H1 (cell line): ENCODE measurements around the gene KLF12. TPM values are rescaled to one million over a fixed set of nuclear protein-coding genes. Genes with fewer than 3 reads are reported as not detected.

Experiments
- CTCF ChIA-PET: fragments of 300-600 bp; sonication (Branson Sonifier 250); formaldehyde crosslinking; loops from one replicate; lab custom pipeline; 2021; ENCODE audit not compliant: partially characterized antibody; lab: Charles Lee
- POLR2A ChIA-PET: fragments of 300-600 bp; sonication (Branson Sonifier 250); formaldehyde crosslinking; loops from one replicate; lab custom pipeline; 2021; ENCODE audit warnings: inconsistent platforms; ENCODE audit not compliant: partially characterized antibody; lab: Charles Lee
- DNase-seq, 2 experiments: peaks; one replicate each; pipeline versions ENCODE4 v3.0.0 to v3.0.0-alpha.2; 2010 to 2022; ENCODE audit warnings: low spot score in 2 of 2, low read depth in 1 of 2, mixed read lengths in 1 of 2
- FAIRE-seq: peaks from 2 replicates; lab custom pipeline; 2011; peaks lifted over from hg19 to GRCh38; lab: Jason Lieb, UNC
- H2AFZ ChIP-seq: 2 replicates; pipeline ENCODE4 v1.8.1; 2012; ENCODE audit warnings: low read length, inconsistent platforms
- H2AK5ac ChIP-seq: 2 replicates; pipeline ENCODE4 v1.6.1; 2013; ENCODE audit warnings: low read depth, low read length
- H2BK120ac ChIP-seq: replicated peaks from 2 replicates; pipeline ENCODE3; 2013; ENCODE audit warnings: low read depth, low read length, inconsistent platforms
- H2BK12ac ChIP-seq: 2 replicates; pipeline ENCODE4 v1.6.1; 2013; ENCODE audit warnings: low read depth, low read length
- H2BK15ac ChIP-seq: 2 replicates; pipeline ENCODE4 v1.6.1; 2013; ENCODE audit warnings: low read length
- H2BK20ac ChIP-seq: 2 replicates; pipeline ENCODE4 v1.6.1; 2013; ENCODE audit warnings: low read length
- H2BK5ac ChIP-seq: 2 replicates; pipeline ENCODE4 v1.6.1; 2013; ENCODE audit warnings: low read depth, low read length
- H3K14ac ChIP-seq: 2 replicates; pipeline ENCODE4 v1.6.1; 2013; ENCODE audit warnings: inconsistent platforms; ENCODE audit not compliant: insufficient read length
- H3K18ac ChIP-seq: 2 replicates; pipeline ENCODE4 v1.6.1; 2013; ENCODE audit warnings: low read length; ENCODE audit errors: extremely low read depth
- H3K23ac ChIP-seq: 2 replicates; pipeline ENCODE4 v1.6.1; 2013; ENCODE audit warnings: inconsistent platforms; ENCODE audit not compliant: insufficient read length
- H3K23me2 ChIP-seq: 2 replicates; pipeline ENCODE4 v1.6.1; 2013; ENCODE audit warnings: low read depth, low read length
- H3K27ac ChIP-seq: 2 replicates; pipeline ENCODE4 v1.6.1; 2011; ENCODE audit warnings: low read depth, low read length, inconsistent platforms
- H3K27me3 ChIP-seq, 4 experiments: replicated peaks in 1 of 4; 1 replicate in 1 of 4; 2 replicates in 3 of 4; pipeline versions ENCODE4 v1.6.1 to v1.8.1; 2011 to 2013; ENCODE audit warnings: low read length in 3 of 4, mild to moderate bottlenecking in 3 of 4, inconsistent platforms in 2 of 4, mixed read lengths in 2 of 4, moderate library complexity in 1 of 4; ENCODE audit not compliant: control insufficient read depth in 3 of 4, insufficient read depth in 3 of 4; ENCODE audit errors: extremely low read depth in 1 of 4
- H3K36me3 ChIP-seq, 4 experiments: 2 replicates each; pipeline versions ENCODE4 v1.6.1 to v1.8.1; 2011 to 2013; ENCODE audit warnings: mild to moderate bottlenecking in 4 of 4, low read length in 3 of 4, moderate library complexity in 2 of 4, control low read depth in 1 of 4, inconsistent platforms in 1 of 4; ENCODE audit not compliant: insufficient read depth in 4 of 4, control insufficient read depth in 2 of 4
- H3K4ac ChIP-seq: replicated peaks from 2 replicates; pipeline ENCODE3; 2013; ENCODE audit warnings: low read length, low read depth, mixed read lengths, inconsistent platforms; ENCODE audit not compliant: insufficient read length
- H3K4me1 ChIP-seq, 4 experiments: replicated peaks in 1 of 4; 1 replicate in 1 of 4; 2 replicates in 3 of 4; pipeline versions ENCODE4 v1.6.1 to v1.8.1; 2011 to 2013; ENCODE audit warnings: low read length in 3 of 4, inconsistent platforms in 2 of 4, mixed read lengths in 1 of 4; ENCODE audit not compliant: insufficient read depth in 4 of 4, control insufficient read depth in 3 of 4
- H3K4me2 ChIP-seq, 2 experiments: 2 replicates each; pipeline versions ENCODE4 v1.6.1 to v1.8.1; 2011 to 2013; ENCODE audit warnings: low read depth in 2 of 2, low read length in 2 of 2, control low read depth in 1 of 2, inconsistent platforms in 1 of 2, mild to moderate bottlenecking in 1 of 2; ENCODE audit not compliant: insufficient read depth in 1 of 2
- H3K4me3 ChIP-seq, 4 experiments: fragments of 200-600, 300-600 bp in 1 of 4; sonication (generic), shearing (Covaris generic), sonication (Bioruptor Twin) in 1 of 4; 2 replicates each; pipeline versions ENCODE4 v1.5.1 to v1.8.1; 2011 to 2016; ENCODE audit warnings: low read length in 4 of 4, low read depth in 3 of 4, control low read depth in 2 of 4, inconsistent platforms in 2 of 4, mild to moderate bottlenecking in 2 of 4, mixed read lengths in 1 of 4, moderate library complexity in 1 of 4; ENCODE audit not compliant: insufficient read depth in 2 of 4; ENCODE audit errors: extremely low read depth in 1 of 4
- H3K56ac ChIP-seq: replicated peaks from 2 replicates; pipeline ENCODE3; 2013; ENCODE audit warnings: low read depth, mild to moderate bottlenecking, mixed read lengths, low read length, inconsistent platforms; ENCODE audit not compliant: insufficient read length
- H3K79me1 ChIP-seq: 2 replicates; pipeline ENCODE4 v1.6.1; 2013; ENCODE audit warnings: low read depth, low read length, control low read depth
- H3K79me2 ChIP-seq, 2 experiments: 2 replicates each; pipeline versions ENCODE4 v1.6.1 to v1.8.1; 2012 to 2013; ENCODE audit warnings: low read length in 2 of 2, mild to moderate bottlenecking in 2 of 2, inconsistent platforms in 1 of 2; ENCODE audit not compliant: insufficient read depth in 2 of 2, control insufficient read depth in 1 of 2
- H3K9ac ChIP-seq, 4 experiments: replicated peaks in 1 of 4; 1 replicate in 1 of 4; 2 replicates in 3 of 4; pipeline versions ENCODE4 v1.6.1 to v1.8.1; 2011 to 2013; ENCODE audit warnings: low read depth in 3 of 4, low read length in 3 of 4, control low read depth in 2 of 4, mild to moderate bottlenecking in 2 of 4, moderate library complexity in 2 of 4, inconsistent platforms in 1 of 4; ENCODE audit errors: extremely low read depth in 1 of 4
- H3K9me3 ChIP-seq, 2 experiments: 2 replicates each; pipeline versions ENCODE4 v1.6.1 to v1.8.1; 2012 to 2013; ENCODE audit warnings: mild to moderate bottlenecking in 2 of 2, moderate library complexity in 2 of 2, control low read depth in 1 of 2, inconsistent platforms in 1 of 2, low read depth in 1 of 2, low read length in 1 of 2, mixed read lengths in 1 of 2; ENCODE audit not compliant: insufficient read depth in 2 of 2
- H4K20me1 ChIP-seq, 2 experiments: replicated peaks in 1 of 2; 2 replicates each; pipeline versions ENCODE3 to v1.8.1; 2011 to 2013; ENCODE audit warnings: inconsistent platforms in 2 of 2, low read length in 2 of 2, mild to moderate bottlenecking in 1 of 2; ENCODE audit not compliant: insufficient read depth in 2 of 2, control insufficient read depth in 1 of 2
- H4K5ac ChIP-seq: 2 replicates; pipeline ENCODE4 v1.6.1; 2013; ENCODE audit warnings: low read length, low read depth, mixed read lengths, inconsistent platforms; ENCODE audit not compliant: insufficient read length
- H4K8ac ChIP-seq: 2 replicates; pipeline ENCODE4 v1.8.0; 2013; ENCODE audit warnings: mild to moderate bottlenecking, moderate library complexity, low read length, inconsistent platforms; ENCODE audit not compliant: insufficient read depth; ENCODE audit errors: extremely low read depth
- H4K91ac ChIP-seq: replicated peaks from 2 replicates; pipeline ENCODE3; 2013; ENCODE audit warnings: low read length, mixed read lengths, inconsistent platforms; ENCODE audit not compliant: insufficient read length
- ASH2L ChIP-seq: fragments of 200-600, 300-600 bp; sonication (generic); IDR thresholded peaks from one replicate; pipeline ENCODE4 v1.7.1; 2017; ENCODE audit warnings: low read length
- BRCA1 ChIP-seq: IDR thresholded peaks from 2 replicates; pipeline ENCODE4 v1.6.1; 2012; ENCODE audit warnings: low read depth, low read length, improper control_type of control experiment
- KDM1A ChIP-seq: fragments of 200-600, 300-600 bp; sonication (generic); IDR thresholded peaks from 2 replicates; pipeline ENCODE4 v1.7.1; 2016; ENCODE audit warnings: mild to moderate bottlenecking, low read length, borderline replicate concordance
- NRF1 ChIP-seq: IDR thresholded peaks from 2 replicates; pipeline ENCODE4 v1.6.1; 2011; ENCODE audit warnings: mild to moderate bottlenecking, low read depth, low read length, improper control_type of control experiment
- TAF1 ChIP-seq: IDR thresholded peaks from 2 replicates; pipeline ENCODE4 v1.6.1; 2011; ENCODE audit warnings: mild to moderate bottlenecking, low read depth, low read length
- TEAD4 ChIP-seq: IDR thresholded peaks from 2 replicates; pipeline ENCODE4 v1.6.1; 2012; ENCODE audit warnings: low read depth, low read length, inconsistent platforms, mixed read lengths
- WGBS, 2 experiments: shearing (Covaris generic) in 1 of 2; methylation state at CpG; one replicate each; pipeline versions ENCODE4 v1.1.6 to v1.1.7; 2013 to 2015; ENCODE audit warnings: low lambda C conversion rate in 2 of 2, mixed read lengths in 2 of 2, inconsistent platforms in 1 of 2, low coverage in 1 of 2, missing lambda C conversion rate in 1 of 2; ENCODE audit not compliant: insufficient replicate concordance in 2 of 2, insufficient coverage in 1 of 2, insufficient read length in 1 of 2; ENCODE audit errors: extremely low coverage in 1 of 2, missing lambda C conversion rate in 1 of 2; 5-methylcytosine and 5-hydroxymethylcytosine counted together
- polyA plus RNA-seq, 7 experiments: library from polyadenylated mRNA; depleted of rRNA in 3 of 7; stranded (reverse) in 5 of 7; unstranded in 2 of 7; fragments of >200 nt in 5 of 7; fragments of 200-250 nt in 2 of 7; gene quantifications; 1 replicate in 5 of 7; 2 replicates in 1 of 7; 4 replicates in 1 of 7; pipeline versions ENCODE4 v1.2.1 to v1.2.3, GENCODE V29; 2011 to 2013; ENCODE audit warnings: missing spikeins in 2 of 7, mixed read lengths in 2 of 7
- total RNA-seq: library from RNA; stranded (reverse); fragmentation: NEBNext Ultra II Directional; extraction: Animal tissue kit (Norgen Biotek cat#: 25700); gene quantifications from 2 replicates; pipeline ENCODE4 v1.2.1, GENCODE V29; 2021
- TF ChIP-seq, protein P1 (sequence below), 3 experiments: IDR thresholded peaks; 1 replicate in 2 of 3; 2 replicates in 1 of 3; pipeline versions ENCODE4 v1.5.1 to v1.6.1; 2011; ENCODE audit warnings: low read length in 3 of 3, mild to moderate bottlenecking in 3 of 3, inconsistent platforms in 2 of 3, low read depth in 1 of 3, moderate library complexity in 1 of 3; ENCODE audit not compliant: insufficient read depth in 1 of 3; ENCODE audit errors: control extremely low read depth in 1 of 3
- TF ChIP-seq, protein P2 (sequence below): IDR thresholded peaks from 2 replicates; pipeline ENCODE4 v1.6.1; 2011; ENCODE audit warnings: low read length, improper control_type of control experiment

The KLF12 gene
- total and polyA plus RNA-seq, 2 of the 8 experiments (the other 6 are each of a cell fraction or from before 2014, with no cell fraction given), result 6.6 to 12.1 TPM

DNA sequence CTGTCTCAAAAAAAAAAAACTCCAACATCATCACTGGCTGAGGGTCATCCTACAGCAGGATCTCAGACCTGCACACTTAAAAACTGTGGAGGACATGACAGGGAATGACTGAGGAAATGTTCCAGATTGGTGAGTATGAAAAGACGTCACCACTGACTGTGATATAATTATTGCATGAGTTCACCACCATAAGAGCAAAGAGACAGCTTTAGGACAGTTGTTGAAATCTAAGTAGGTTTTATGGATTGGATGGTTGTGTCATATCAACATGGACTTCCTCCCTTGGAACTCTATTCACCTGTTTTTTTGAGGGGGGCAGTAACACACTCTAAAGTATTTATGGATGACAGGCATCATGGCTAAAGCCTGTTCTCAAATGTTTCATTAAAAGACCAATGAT lies 31.5 kb downstream of the KLF12 start:
- no peak overlapping the region for H3K27ac ChIP-seq
- H3K14ac ChIP-seq, result no peak overlapping the region
- H3K27me3 ChIP-seq, result no peaks in the 10 kb centered on the region
- no peak overlapping the region for H2BK12ac ChIP-seq
- no peak overlapping the region for H3K23ac ChIP-seq
- H3K79me1 ChIP-seq, result no peaks in the 10 kb centered on the region
- H2AFZ ChIP-seq, result no peak overlapping the region
- no peak overlapping the region for H2BK120ac ChIP-seq
- 100% methylated on average over 1 of the region's 1 CpG; no CpG with 5 or more reads in 1 of the 2 experiments for WGBS, 2 experiments
- H4K5ac ChIP-seq, result no peak overlapping the region
- no peak overlapping the region for H2AK5ac ChIP-seq
- peaks cover 0 to 21% of the 10 kb centered on the region in 2 experiments; a peak in 2 of 4 replicates for H3K79me2 ChIP-seq
- no peak overlapping the region for H2BK20ac ChIP-seq
- no peak overlapping the region for H4K8ac ChIP-seq
- POLR2A ChIA-PET, result interaction anchor here (1.0 kb wide), 1 partner anchor 31 kb away, joined by 3 read pairs; the partner anchor contains the start of gene KLF12
- no peak overlapping the region for H2BK15ac ChIP-seq
- no peak overlapping the region for H2BK5ac ChIP-seq
- H3K4me1 ChIP-seq, result no peaks in the 10 kb centered on the region
- H3K4me2 ChIP-seq, result no peak overlapping the region
- peaks cover 0 to 7% of the 10 kb centered on the region in 2 experiments; a peak in 1 of 4 replicates for H3K9me3 ChIP-seq
- no peak for DNase-seq
- no peak overlapping the region for H3K4me3 ChIP-seq
- H3K4ac ChIP-seq, result no peak overlapping the region
- H3K36me3 ChIP-seq, result no peaks in the 10 kb centered on the region
- TF ChIP-seq TEAD4 (no peak), NRF1 (no peak), TAF1 (no peak), ASH2L (no peak), BRCA1 (no peak), KDM1A (no peak)
- TF ChIP-seq, protein P1, sequence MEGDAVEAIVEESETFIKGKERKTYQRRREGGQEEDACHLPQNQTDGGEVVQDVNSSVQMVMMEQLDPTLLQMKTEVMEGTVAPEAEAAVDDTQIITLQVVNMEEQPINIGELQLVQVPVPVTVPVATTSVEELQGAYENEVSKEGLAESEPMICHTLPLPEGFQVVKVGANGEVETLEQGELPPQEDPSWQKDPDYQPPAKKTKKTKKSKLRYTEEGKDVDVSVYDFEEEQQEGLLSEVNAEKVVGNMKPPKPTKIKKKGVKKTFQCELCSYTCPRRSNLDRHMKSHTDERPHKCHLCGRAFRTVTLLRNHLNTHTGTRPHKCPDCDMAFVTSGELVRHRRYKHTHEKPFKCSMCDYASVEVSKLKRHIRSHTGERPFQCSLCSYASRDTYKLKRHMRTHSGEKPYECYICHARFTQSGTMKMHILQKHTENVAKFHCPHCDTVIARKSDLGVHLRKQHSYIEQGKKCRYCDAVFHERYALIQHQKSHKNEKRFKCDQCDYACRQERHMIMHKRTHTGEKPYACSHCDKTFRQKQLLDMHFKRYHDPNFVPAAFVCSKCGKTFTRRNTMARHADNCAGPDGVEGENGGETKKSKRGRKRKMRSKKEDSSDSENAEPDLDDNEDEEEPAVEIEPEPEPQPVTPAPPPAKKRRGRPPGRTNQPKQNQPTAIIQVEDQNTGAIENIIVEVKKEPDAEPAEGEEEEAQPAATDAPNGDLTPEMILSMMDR (IDR thresholded peaks at IDR 0.05; ENCODE audit: control extremely low read depth in 1 of 3, insufficient read depth in 1 of 3, low read depth in 1 of 3, low read length in 3 of 3), result no peak
- TF ChIP-seq, protein P2, sequence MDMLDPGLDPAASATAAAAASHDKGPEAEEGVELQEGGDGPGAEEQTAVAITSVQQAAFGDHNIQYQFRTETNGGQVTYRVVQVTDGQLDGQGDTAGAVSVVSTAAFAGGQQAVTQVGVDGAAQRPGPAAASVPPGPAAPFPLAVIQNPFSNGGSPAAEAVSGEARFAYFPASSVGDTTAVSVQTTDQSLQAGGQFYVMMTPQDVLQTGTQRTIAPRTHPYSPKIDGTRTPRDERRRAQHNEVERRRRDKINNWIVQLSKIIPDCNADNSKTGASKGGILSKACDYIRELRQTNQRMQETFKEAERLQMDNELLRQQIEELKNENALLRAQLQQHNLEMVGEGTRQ, result no peak
- TF ChIP-seq, all 59 proteins: peak for 0
- Histone ChIP-seq H3K9ac (no peak overlapping the region), H3K56ac (no peak overlapping the region), H3K23me2 (no peaks in the 10 kb centered on the region), H4K91ac (no peak overlapping the region), H3K18ac (no peak overlapping the region), H4K20me1 (peaks cover 0 to 2% of the 10 kb centered on the region in 2 experiments)
- FAIRE-seq, result no peak
- CTCF ChIA-PET, result interaction anchor here (0.6 kb wide), 2 partner anchors 90 to 222 kb away, joined by 3 read pairs; no protein-coding TSS in a partner anchor
